ENCODE results near the gene SORCS2. TPM values are rescaled to one million over a fixed set of nuclear protein-coding genes. Genes with fewer than 3 reads are reported as not detected.

SORCS2 gene
- total RNA-seq, 1 donor from 2014 or later = under 0.01 TPM

DNA sequence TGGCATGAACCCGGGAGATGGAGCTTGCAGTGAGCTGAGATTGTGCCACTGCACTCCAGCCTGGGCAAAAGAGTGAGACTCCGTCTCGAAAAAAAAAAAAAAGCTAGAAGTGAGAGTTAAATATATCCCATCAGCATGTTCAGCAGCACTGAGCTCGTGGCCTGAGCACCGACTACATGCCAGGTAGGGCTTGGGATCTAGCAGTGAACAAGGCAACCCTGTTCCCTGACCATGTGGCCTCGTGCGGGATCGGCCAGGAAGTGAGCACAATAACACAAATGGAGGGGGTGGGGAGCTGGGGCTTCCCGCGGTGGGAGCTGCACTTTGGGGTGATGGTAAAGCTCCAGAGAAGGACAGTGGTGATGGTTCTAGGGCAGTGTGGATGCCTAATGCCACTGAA, 436.1 kb downstream of the SORCS2 start:
- DNase-seq (ENCODE audit: low read depth in 2 of 2) = peak; percentile 26 to 49

DNA sequence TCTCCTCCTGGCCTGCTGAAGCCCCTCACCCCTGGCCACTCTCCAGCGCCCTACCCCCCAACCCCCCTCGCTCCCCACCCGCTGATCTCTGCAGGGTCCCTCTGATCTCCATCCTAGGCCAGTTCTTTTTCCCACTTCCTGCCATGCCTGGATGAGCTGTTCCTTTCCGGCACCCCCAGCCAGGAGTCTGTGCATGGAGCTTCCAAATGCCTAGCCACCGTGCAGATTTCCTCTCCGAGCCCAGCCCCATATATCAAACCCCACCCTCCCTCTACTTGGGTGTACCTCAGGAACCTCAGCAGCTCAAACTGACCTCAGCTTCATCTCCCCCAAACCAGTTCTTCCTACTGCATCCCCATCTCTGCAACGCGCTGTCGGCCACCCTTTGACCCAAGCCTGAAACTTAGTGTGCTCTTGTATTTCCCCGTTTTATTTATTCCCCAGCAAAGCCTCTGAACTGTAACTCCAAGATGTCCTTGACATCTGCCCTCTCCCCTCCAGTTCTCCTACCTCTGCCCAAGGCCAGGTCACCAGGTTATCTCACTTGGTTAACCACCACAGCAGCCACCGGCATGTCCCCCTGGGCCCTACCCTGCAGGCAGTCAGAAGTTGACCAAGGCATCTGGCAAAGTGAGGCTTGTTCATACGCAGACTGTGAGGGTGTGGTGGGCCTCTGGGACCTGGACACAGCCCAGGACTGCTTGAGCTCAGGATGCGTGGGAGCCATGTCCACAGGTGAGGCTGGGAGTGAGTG, 437.3 kb downstream of the SORCS2 start:
- DNase-seq (ENCODE audit: low read depth in 2 of 2) = peak in 1 of 2 donors; percentile 17

DNA sequence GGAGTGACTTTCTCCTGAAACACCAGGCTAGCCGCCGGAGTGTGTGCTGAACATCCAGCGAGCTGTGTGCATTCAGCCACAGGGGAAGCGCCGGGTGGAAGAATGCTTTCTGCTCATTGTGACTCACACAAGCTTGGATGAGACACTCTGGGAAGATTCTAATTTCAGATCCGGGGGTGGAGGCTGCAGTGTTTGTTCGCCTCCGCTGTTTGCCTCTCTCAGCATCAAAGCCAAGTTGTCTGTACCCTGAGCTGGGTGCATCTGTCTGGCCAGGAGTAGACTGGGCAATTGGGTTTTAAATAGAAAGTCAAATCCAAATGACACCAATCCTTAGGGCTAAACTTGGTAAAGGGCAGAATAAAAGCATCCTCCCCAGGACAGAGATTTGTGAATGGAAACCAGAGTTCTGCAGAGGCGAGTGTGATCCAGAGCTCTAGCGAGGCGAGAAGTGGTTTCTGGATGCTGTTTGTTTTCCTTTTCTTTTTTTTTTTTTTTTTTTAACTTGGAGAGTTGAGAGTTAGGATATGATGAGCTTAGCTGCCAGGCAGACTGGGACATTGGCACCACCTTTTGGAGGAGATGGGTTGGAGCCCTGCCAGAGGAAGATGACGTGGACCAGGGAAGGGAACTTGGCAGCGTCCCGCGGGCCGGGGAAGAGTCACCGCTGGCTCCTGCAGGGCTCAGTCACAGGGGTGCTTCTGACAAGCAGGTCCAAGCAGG, 438.4 kb downstream of the SORCS2 start:
- peak; percentile 77 to 90 for DNase-seq (ENCODE audit: low read depth in 2 of 2)

DNA sequence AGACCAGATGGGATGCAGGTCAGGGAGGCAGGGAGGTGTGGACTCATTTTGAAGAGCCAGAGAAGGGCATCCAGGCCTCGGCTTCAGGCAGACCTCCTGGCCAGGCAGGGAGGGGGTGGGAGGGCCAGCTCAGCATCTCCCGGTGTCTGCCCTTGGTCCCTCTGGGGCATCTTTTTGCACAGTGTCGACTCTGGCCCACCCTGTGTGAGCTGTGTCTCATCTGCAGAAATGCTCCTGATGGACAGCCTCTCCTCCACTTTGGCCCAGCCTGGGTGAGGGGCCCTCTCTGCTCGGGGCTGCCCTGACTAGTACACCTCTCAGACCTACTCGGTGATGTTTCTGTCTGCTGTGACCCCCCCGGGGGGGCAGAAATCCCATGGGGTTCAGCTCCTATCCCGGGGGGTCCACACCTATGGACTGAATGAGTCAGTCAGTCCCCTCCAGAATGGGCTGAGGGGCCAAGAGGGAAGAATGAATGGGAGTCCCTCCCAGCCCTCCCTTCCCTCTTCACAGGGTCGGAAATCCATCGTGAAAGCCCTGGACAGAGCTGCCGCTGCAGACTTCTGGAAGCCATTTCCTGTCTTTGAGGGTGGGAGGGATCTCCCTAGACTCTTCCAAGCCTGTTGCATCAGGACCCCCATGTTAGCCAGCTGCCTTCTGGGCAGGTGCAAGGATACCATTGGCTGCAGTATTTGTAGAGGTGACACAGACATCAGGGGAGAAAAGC, 439.1 kb downstream of the SORCS2 start:
- no peak for DNase-seq (ENCODE audit: low read depth in 2 of 2)

DNA sequence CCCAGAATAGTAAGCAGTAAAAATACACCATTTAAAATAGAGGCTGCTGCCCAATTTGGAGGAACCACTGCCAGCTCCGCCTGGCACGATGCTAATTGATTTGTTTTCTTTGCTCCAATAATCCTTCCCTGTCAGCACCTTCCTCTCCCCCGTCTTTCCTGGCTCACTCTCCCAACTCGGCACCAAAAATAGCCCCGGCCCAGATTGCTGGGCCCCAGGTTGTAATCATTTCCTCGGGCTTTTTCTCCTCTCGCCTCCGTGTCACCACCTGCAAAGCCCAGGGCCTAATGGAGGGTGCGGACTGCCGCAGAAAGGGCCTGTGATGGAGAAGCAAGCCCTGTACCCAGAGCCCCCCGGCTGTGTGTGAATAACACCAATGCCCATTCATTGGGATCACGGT, 440.0 kb downstream of the SORCS2 start:
- DNase-seq (ENCODE audit: low read depth in 2 of 2) = no peak

DNA sequence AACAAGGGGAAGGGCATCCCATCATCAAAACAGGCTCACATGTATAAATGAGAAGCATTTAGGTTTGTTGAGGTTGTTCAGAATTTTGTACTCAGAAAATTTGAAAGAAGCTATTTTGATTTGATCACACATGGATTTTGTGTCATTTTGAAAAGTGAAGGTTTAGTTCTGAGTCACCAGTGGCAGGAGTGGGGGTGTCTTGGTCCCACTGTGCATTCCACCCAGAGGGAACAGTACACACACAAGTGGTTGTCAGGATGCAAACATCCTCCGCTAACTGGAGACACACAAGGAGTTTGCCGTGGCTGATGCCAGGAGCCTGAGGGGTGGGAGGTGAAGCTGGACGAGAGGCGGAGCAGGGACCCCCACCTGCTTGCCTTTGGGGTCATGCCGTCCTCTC, 440.6 kb downstream of the SORCS2 start:
- no peak for DNase-seq (ENCODE audit: low read depth in 2 of 2)

DNA sequence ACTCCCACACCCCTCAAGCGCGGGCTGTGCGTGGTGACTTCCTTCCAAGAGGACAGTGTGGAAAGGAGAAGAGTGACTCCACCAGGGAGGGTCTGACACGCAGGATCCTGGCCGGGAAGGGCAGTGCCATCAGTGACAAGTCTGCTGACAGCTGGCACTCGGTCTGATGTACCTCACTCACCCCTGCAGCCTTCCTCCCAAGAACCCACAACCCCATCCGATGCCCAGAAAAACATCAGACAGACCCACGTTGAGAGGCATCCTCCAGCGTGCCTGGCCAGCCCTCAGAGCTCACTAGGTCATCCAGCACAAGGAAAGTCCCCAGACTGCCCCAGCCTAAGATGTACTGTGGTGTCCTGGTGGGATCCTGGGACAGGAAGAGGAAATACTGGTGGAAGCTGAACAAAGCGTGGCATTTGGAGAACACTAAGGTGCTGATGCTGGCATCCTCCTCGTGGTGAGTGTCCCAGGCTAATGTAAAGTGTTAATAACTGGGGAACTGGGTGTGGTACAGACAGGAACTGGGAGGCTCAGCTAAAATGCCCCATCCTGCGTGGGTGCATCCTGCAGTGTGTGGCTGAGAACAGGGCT, 442.4 kb downstream of the SORCS2 start:
- no peak for DNase-seq (ENCODE audit: low read depth in 2 of 2)

DNA sequence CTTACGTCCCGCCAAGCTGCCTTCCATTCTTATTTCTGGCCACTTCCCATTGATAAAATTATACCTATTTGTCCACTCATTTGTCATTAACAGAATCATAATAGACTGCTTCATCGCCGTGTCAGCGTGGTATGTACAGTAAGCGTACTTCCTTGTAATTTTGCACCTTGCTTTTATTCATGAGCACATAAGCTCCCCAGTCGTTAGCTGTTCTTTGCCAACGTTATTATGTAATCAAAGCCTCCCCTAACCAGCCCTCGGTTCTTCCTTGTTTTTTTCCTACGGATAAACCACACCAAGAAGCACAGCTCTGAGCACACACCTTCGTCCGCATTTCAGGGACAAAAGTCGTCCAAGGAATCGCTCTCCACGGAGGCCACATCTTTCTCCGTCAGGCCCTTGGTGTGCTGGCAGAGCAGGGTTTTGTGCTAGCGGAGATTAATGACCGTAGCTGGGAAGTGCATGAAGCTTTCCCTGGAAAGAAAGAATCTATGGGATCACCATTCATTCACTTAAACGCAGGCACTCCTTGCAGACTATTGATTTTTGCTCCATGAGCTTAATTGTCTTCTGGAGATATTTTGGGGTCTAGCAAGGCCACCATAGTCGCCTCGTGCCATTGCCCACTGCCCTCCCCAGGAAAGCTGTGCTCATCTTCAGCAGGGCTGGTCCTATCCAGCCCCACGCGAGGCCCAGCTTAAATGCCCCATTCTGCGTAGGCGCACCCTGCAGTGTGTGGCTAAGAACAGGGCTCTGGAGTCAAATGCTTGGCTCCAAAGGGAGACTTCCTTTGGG, 443.3 kb downstream of the SORCS2 start:
- no peak for DNase-seq (ENCODE audit: low read depth in 2 of 2)

DNA sequence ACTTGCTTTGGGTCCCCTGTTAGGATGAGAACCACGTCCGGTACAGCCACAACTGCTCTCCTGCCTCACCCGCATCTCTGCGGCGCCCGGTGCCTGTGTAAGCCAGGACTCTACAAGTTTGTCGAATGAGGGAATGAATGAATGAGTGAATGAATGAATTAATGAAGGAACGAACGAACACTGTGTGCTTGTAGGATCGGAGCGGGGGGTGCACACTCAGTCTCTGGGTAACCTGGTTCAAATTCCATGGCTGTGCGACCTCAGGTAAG, 443.8 kb downstream of the SORCS2 start:
- DNase-seq (ENCODE audit: low read depth in 2 of 2) = no peak

DNA sequence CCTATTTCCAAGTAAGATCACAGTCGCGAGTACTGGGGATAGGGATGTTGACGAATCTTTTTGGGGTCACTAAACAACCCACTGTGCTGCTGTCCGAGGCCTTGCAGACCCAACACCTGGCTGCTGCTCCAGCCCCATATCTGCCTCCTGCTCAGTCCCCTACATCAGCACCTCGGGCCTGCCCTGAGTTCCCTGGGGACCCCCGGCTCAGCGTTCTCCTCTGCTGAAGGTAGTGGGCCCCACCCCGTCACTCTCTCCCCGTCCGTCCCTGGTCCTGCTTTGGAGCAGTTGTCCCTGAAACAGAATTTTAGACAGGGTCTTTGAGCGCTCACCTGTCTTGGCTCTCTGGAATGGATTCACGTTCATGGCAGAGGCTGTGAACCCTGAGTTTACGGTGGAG, 444.8 kb downstream of the SORCS2 start:
- DNase-seq (ENCODE audit: low read depth in 2 of 2) = no peak

DNA sequence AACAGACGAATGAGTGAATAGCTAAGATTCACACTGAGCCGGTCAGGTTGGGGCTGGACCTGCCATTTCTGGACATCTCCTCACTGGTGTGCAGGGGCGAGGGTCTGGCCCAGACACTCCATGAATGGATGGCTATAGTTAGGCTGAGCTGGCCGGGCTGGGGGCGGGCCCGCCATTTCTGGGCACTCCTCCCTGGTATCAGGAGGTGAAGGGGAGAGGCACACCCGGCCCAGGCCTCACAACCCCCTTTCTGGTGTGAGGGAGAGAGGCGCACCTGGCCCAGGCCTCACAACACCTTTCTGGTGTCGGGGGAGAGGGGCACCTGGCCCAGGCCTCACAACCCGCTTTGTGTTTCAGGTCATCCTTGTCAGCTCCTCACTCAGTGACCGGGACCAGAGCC, 445.6 kb downstream of the SORCS2 start:
- DNase-seq (ENCODE audit: low read depth in 2 of 2) = no peak

DNA sequence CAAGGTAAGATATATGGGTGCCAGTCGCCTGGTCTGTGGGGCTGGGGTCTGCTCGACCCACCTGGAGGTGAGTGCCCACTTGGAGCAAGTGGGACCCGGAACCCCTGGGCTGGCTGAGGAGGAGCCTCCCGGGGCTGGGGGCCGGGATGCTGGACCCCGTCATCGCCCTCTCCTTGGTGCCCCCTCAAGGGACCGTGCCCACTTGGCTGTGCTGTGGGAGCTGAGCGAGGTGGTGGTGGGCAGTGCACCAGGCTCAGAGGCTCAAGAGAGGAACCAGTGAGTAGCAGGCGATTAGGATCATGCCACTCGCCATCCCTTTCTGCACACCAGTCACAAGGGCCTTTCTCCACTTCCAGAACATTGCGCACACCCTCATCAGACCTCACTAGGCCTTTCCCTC, 446.2 kb downstream of the SORCS2 start:
- DNase-seq (ENCODE audit: low read depth in 2 of 2) = no peak

DNA sequence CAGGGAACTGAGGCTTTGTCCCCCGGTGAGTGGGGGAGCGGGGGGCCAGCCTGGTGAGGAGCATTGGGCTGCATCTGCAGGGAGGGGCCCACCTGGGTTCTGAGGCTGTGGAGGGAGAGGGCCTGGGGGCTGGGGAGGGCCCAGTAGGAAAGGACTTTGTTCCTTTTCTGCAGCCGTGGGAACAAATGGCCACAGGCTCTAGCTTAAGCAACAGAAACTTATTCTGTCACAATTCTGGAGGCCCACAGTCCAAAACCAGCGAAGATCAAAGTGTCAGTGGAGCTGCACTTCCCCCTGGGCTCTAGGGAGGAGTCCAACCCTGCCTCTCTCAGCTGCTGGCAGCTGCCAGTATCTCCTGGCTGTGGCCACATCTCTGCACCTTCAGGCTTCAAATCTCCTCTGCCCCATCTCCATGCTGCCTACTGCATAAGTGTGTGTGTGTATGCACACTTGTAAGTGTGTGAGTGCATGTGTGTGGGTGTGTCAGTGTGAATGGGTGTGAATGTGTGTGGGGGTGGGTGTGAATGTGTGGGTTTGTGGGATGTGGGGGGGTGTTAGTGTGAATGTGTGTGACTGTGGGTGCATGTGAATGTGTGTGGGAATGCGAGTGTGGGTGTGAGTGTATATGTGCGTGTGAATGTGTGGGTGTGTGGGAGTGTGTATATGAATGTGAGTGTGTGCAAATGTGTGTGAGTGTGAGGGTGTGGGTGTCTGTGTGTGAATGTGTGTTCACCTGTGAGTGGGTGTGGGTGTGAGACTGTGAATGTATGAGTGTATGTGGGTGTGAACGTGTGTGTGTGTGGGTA, 446.8 kb downstream of the SORCS2 start:
- DNase-seq (ENCODE audit: low read depth in 2 of 2) = no peak

DNA sequence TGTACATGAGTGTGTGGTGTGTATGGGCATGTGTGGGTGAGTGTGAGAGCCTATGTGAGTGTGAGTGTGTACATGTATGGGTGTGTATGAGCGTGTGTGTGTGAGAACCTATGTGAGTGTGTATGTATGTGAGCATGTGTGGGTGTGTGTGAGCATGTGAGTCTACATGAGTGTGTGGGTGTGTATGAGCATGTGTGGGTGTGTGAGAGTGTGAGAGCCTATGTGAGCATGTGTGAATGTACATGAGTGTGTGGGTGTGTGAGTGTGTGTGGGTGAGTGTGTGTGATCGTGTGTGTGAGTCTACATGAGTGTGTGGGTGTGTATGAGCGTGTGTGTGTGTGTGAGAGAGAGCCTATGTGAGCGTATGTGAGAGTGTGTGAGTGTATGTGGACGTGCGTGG, 447.8 kb downstream of the SORCS2 start:
- no peak for DNase-seq (ENCODE audit: low read depth in 2 of 2)

DNA sequence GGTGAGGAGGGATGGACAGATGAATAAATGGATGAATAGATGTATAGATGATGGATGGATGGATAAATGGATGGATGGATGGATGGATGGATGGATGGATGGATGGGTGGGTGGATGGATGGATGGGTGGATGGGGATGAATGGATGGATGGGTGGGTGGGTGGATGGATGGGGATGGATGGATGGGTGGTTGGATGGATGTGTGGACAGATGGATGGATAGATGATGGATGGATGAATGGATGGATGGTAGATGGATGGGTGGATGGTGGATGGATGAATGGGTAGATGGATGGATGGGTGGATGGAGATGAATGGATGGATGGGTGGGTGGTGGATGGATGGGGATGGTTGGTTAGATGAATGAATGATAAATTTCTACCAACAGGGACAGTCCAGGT, 449.4 kb downstream of the SORCS2 start:
- DNase-seq (ENCODE audit: low read depth in 2 of 2) = no peak

DNA sequence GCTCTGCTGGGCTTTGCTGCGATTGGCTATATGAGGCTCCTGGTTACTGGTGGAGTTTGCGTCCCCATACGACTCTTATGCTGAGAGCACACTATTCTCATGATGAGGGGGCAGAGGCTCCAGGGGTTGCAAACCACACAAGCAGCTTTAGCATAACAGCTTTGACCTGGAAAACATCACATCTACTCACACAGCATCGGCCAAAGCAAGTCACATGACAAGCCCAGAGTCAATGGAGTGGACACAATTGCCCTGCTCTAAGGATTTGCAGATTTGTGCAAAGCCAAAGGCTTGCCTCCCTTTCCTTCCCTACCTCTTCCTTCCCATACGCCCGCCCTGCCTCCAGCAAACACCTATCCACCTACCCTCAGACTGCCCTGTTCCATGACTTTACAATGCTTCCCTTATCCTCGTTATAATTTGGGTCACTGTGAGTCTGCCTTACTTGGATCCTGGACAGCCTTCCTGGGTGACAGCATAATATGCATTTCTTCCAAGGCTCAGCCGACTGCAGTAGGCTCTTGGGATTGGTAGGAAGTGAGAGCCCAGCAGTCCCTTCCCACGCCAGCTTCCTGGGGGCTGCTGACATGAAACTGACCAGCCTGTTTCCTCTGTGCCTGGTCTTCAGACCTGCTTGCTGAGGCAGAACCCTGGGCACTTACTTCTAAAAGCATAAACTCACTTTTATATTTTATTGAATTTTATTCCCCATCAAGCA, 450.6 kb downstream of the SORCS2 start:
- DNase-seq (ENCODE audit: low read depth in 2 of 2) = no peak

DNA sequence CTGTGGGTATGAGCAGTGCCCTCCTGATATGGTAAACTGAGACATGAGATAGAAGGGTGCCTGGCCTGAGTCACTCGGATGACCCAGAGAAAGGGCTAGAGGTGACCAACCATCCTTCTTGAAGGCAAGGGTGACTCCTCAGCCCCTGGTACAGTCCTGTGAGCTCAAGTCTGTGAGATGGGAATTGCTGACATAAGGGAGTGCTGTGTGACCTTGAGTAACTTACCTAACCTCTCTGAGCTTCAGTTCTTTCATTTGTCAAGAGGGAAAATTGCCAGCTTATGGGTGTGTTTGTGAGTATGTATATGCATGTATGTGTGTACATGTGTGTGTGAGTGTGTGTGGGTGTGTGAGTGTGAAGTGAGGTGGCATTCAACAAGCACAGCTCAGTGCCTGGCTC, 452.8 kb downstream of the SORCS2 start:
- no peak for DNase-seq (ENCODE audit: low read depth in 2 of 2)

DNA sequence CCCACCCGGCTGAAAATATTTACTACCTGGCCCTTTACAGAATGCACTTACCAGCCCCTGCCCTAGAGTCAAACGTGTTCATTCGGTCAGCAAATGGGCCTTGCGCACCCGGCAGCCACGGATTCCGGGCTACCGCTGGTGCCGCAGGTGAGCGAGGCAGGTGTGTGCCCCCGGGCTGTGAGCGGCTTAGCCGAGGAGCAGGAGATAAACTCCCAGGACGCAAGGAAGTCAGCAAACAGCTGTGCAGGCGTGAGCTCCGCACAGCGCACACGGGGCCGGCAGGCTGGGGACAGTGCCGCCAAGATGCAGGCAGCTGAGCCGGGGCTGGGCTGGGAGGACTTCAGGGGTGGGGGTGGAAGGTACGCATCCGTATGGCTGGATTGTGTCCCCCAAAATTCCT, 453.6 kb downstream of the SORCS2 start:
- no peak for DNase-seq (ENCODE audit: low read depth in 2 of 2)

DNA sequence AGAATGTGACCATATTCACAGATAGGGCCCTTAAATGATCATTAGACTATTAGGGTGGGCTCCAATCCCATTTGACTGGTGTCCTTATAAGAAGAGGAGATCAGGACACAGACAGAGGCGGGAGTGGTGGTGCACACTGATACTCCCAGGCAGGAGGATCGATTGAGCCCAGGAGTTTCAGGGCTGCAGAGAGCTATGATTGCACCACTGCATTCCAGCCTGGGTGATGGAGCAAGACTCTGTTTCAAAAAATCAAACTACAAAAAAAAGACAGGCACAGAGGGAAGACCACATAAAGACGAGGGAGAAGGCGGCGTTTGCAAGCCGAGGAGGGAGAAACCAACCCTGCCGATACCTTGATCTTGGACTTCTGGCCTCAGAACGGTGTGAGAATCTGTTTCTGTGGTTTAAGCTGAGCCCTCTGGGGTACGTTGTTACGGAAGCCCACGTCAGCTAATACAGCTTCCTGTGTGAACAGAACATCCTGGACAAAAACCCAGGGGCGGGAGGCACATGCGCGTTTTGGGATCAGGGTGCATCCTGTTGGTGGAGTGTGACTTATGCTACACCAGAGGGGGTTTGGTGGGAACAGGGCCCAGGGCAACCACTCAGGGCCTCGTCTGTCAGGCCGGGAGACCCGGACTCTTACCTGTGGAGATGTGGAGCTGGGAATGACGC, 454.2 kb downstream of the SORCS2 start:
- DNase-seq (ENCODE audit: low read depth in 2 of 2) = peak; percentile 28 to 59

DNA sequence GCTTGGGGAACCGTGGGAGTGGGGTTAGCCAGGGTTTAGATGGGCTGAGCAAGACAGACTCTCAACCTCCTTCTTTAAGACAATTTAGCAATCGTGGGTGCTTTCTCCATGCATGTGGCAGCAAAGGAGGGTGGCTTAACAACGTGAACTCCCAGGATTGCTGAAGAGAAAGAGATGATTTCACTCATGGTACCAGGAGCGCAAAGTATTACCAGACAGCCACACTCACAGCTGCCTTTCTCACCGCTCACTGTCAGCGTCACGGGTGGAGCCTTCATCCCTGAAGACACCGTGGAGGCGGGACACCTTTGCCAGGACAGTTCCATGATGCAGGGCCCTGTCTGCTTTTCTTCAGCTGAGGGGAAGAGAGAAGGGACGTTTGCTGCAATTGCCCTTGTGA, 454.8 kb downstream of the SORCS2 start:
- DNase-seq (ENCODE audit: low read depth in 2 of 2) = no peak
